UCSD-AML1 (cell line): Measurements from ENCODE around the gene TOB1.
A peak's percentile ranks its signal among the peaks of the same experiment; 100 is the strongest.

Source experiments
- DNase-seq: peaks from one replicate; lab custom pipeline; 2025; ENCODE audit not compliant: unreplicated experiment; lab: John Stamatoyannopoulos, UW

The TOB1 gene

DNA sequence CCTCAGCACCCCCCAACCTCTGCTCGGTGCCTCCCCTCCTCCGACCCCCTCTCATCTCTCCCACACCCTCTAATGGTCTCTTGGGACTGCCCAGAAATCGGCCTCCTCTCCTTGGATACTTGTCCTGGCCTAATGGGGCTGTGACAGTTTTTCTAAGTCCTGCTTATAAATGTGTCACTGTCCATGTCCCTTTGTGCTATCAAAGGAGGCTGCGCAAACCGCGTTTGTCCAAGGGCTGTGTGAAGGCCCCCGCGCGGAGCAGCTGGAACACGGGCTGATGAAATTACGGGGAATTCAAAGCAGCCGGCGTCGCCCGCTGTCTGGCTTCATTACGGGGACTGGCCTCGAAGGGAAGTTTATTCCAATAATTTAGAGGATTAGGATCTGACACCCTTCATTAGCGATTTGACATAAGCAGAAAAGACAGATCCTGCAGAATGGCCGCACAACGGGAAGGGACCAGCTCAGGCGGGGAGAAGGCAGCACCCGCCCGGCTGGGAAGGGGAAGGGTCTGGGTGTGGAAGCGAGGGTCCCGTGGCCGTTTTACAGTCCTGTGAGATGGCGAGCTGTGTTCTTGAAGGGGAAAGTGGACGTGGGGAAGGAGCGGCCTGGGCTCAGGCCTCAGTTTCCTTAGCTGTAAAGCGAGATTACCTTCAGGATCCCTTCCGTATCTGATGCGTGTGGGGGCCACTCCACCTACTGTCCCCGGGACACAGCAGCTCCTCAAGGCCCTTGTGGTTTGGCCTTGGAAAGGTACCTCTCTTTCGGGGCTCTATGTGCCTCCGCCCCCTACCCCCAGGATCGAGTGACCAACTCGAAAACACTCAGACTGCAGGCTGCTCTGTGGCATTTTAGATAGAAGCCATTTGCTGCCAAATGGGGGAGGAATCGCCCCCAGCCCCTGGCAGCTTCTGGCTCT, 32.4 kb downstream of the TOB1 start:
- no peak for DNase-seq

GRCh38 chr17:50832864-50833381, 33.2 kb downstream of the TOB1 start:
- DNase-seq, result no peak

DNA sequence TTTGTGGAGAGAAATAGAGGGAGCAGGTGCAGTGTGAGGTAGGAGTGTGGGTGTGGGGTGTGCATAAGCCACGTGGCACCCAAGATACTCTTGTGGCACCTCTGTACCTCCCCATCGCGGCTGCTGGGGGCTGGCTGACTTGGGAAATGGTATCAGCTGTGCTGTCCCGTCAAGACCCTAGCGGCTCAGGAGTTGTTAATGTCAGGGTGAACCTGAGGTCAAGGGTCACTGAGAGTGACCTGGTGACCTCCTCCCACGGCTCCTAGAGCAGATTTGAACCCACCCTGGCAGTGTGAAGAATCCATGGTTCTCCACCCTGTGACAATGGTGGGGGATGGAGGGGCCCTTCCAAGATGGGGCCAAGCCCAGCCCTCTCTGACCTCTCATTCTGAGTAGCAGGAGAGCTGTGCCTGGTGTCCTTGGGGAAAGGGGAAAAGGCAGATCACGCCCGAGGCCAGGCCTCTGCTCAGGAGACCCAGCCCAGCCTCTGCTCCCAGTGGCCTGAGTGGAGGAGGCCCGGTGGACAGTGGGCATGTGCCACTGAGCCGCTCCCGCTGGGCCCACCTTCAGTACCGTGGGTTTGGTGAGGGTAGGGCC, 33.8 kb downstream of the TOB1 start:
- no peak for DNase-seq

DNA sequence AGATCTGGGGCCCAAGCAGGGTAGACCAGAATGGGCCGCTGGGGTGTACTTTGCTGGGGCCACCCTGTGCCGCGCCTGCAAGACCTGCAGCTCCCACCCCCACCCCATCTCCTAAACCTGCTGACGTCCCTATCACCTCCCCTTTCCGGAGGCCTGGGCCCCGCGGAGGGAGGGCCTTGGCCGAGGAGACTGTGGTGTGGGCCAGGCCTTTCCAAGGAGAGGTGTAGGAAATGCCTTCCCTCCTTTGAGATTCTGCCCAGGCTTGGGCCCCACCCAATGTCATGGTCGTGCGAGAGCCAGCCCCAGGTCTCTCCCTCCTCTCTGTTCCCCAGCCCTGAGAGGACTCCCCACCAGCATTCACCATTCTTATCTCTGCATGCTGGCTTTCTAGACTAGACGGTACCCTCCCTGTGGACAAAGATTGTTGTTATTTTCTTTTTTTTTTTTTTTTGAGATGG, 34.7 kb downstream of the TOB1 start:
- DNase-seq, result no peak

GRCh38 chr17:50830994-50831393, 35.2 kb downstream of the TOB1 start:
- DNase-seq, result no peak

DNA sequence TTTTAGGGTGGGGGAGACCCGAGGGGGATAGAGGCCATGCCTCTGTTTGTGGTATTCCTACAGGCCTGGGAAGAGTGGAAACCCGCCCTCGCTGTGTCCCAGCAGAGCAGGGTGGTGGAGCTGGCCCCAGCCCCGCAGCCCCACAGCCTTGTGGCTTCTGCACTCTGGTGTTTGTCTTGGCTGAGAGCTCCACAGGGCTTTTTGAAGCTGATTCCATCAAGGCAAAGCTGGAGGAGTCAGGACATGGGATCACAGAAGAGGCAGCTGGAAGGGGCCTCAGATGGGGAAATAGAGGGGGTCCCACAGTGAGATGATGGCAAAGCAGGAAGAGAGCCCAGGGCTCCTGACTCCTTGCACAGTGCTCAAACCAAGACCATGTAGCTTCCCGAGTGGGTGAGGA, 35.8 kb downstream of the TOB1 start:
- no peak for DNase-seq

- DNase-seq, result no peak
These were observed 36.8 kb downstream of the TOB1 start for GRCh38 chr17:50829332-50829731.

DNA sequence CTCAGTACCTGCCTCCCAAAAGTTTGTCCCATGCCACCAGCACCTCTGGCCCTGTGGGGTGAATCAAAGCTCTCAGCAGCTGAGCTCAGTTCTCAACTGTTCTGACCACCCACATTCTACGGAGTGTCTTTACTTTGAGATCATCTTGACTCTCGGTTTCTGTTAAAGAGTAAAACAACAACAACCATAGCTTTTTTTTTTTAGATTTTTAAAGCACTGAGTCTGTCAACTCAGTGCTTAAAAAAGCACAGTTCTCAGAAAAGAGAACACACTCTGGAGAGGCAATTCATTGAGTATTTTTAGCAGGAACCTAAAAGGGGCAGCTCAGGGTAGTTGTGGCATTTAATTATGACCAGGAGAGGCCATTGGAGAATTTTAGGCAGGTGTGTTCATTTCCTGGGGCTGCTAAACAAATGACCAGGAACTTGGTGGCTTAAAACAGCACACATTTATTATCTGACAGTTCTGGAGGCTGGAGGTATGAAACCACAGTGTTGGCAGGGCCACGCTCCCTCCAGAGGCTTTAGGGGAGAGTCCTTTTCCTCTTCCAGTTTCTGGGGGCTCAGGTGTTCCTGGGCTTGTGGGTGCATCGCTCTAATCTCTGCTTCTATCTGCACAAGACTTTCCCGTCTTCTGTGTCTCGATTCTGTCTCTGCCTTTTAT, 37.5 kb downstream of the TOB1 start:
- no peak for DNase-seq

DNA sequence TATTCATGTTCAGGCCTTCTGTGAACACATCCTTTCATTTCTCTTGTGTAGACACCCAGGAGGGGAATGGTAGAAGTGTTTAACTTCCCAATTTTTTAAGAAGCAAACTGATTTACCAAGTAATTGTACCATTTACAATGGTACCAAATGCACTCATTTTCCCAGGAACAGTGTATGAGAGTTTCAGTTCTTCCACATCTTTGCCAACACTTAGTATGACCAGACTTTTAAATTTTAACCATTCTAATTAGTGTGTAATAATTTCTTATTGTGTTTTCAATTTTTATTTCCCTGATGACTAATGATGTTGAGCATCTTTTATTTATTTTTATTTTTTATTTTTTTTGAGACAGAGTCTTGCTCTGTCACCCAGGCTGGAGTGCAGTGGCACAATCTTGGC, 41.0 kb downstream of the TOB1 start:
- DNase-seq, result no peak

DNA sequence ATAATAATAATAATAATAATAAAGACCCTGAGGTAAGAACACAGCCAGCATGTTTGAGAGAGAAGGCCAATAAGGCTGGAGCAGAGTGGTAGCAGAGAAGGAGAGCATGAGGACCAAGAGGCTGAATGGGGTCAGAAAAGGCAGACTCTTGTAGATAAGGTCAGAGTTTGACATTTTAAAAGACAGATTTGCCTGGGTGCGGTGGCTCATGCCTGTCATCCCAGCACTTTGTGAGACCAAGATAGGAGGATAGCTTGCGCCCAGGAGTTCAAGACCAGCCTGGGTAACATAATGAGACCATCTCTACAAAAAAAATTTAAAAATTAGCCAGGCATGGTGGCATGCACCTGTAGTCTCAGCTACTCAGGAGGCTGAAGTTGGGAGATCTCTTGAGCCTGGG, 41.7 kb downstream of the TOB1 start:
- no peak for DNase-seq

DNA sequence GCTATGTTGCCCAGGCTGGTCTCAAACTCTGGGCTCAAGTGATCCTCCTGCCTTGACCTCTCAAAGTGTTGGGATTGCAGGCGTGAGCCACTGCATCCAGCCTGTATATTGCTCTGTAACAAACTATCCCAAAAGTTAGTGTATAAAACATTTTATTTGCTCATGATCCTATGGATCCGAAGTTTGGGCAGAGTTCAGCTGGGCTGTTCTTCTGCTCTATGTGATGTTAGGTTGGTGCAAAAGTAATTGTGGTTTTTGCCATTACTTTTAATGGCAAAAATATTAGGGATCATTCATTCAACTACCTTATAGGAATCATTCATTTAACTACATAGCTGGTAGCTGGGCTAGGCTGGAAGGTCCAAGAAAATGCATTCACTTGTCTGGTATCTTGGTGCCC, 43.6 kb downstream of the TOB1 start:
- no peak for DNase-seq

DNA sequence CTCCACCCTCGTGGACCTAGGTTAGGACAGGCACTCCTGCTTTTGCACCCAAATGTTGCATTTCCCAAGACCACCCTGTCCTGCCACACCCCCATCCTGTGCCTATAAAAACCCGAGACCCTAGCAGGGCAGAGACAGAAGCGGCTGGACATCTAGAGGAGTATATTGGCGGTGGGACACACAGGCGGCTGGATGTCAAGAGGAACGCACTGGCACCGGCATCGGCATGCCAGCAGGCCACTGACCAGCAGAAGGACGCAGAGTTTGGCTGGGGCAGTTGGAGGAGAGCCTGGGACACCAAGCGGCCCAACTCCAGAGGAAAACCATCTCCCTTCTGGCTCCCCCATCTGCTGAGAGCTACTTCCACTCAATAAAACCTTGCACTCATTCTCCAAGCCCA, 45.5 kb downstream of the TOB1 start:
- no peak for DNase-seq

DNA sequence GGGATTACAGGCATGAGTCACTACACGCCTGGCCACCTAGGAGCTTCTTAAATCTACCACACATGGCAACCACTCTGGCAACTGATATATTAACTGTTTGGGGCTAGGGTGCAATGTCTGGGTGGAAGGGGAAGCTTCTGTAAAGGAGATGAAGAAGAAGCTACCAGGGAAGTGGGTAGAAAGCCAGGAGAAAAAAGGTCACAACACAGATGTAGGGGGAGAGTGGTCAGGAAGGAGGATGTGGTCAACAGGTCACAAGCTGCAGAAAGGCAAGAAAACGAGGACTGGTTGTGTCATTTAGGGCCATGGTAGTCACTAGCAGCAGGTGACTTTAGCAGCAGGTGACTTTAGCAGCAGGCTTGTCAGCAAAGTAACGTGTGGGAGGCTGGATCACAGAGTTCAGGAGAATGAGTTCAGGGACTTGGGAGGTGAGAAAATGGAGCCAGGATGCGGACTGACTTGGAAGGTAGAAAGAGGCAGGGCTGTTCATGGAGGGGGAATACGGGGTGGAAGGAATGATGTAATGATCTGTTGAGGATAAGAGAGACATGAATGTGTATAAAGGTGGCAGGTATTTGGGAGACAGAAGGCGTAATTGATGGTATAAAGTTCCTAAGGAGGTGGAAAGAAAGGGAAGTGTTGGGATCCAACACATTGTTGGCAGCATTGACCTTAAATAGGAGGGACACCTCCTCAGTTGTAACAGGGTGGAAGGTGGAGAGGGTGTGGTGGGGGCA, 47.1 kb downstream of the TOB1 start:
- no peak for DNase-seq

- DNase-seq, result no peak
These were observed 47.9 kb downstream of the TOB1 start for GRCh38 chr17:50818261-50818660.

GRCh38 chr17:50817838-50818237, 48.3 kb downstream of the TOB1 start:
- no peak for DNase-seq

GRCh38 chr17:50816771-50817751, 49.1 kb downstream of the TOB1 start:
- peak; percentile 51 for DNase-seq

DNA sequence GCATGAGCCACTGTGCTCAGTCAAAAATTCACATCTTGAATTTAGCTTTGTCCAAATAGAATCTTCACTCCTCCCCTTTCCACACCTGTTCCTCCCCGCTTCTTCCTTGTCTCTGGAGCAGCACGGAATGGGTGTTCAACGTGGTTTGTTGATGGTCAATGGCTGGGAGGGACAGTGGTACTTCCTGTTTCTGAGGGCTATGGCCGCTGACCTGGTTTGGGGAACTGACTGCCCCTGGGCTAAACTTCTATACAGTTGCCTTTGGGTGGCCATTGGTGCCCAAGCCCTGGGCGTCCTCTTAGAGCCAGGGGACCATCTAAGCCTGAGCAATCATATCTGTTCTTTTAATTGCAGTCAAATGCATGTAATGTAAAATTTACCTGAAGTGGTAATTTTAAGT, 49.9 kb downstream of the TOB1 start:
- DNase-seq, result no peak

DNA sequence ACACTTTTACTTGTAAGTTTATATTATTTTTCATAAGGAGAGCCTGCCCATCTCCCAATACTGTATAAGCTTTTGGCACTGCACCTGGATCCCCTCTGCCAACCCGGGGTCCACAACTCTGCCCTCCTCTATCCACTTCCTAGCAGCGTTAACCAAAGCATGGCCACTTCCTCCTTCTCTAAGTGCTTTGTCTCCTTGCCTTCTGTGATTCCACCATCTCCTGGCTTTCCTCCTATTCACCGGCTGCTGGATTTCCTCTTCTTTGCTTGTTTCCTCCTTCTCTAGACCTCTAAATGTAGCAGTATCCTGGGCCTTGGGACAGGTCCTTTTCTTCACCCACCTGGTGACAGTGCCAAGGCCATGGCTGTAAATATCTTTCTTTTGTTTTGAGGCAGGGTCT, 50.8 kb downstream of the TOB1 start:
- DNase-seq, result no peak

GRCh38 chr17:50813583-50813982, 52.6 kb downstream of the TOB1 start:
- no peak for DNase-seq
